SK-N-SH (cell line): ENCODE results near the gene LHFPL5. TPM values are rescaled to one million over a fixed set of nuclear protein-coding genes. Genes with fewer than 3 reads are reported as not detected.

Experiments
- CTCF ChIA-PET: fragments of 300-600, 350-600 bp; formaldehyde crosslinking; extraction: SDS; loops from one replicate; lab custom pipeline; 2021; lab: Yijun Ruan, JAX
- POLR2A ChIA-PET: fragments of 350-600 bp; sonication (Branson Sonifier 250); formaldehyde crosslinking; extraction: SDS; loops from one replicate; lab custom pipeline; 2020; ENCODE audit warnings: antibody characterized with exemption, inconsistent platforms; lab: Yijun Ruan, JAX
- DNase-seq: peaks from one replicate; pipeline ENCODE4 v3.0.0; 2012
- H2AFZ ChIP-seq: fragments of 200-600 bp; sonication (generic); 2 replicates; pipeline ENCODE4 v1.8.1; 2016; ENCODE audit warnings: antibody characterized with exemption, mild to moderate bottlenecking, low read depth
- H3F3A ChIP-seq: fragments of 200-600 bp; sonication (generic); replicated peaks from 2 replicates; pipeline ENCODE3; 2016; ENCODE audit warnings: antibody characterized with exemption, mild to moderate bottlenecking; ENCODE audit not compliant: insufficient read depth
- H3K27ac ChIP-seq, 2 experiments: fragments of 200-500 bp in 1 of 2; fragments of 200-600 bp in 1 of 2; sonication (Bioruptor generic) in 1 of 2; sonication (generic), shearing (Covaris generic) in 1 of 2; 2 replicates each; pipeline versions ENCODE4 v1.5.1 to v1.6.1; 2014 to 2016; ENCODE audit warnings: low read depth in 2 of 2, inconsistent platforms in 1 of 2, low read length in 1 of 2, mild to moderate bottlenecking in 1 of 2, mixed read lengths in 1 of 2
- H3K27me3 ChIP-seq: fragments of 200-600 bp; sonication (generic), shearing (Covaris generic); 2 replicates; pipeline ENCODE4 v1.6.1; 2016; ENCODE audit warnings: mixed run types; ENCODE audit not compliant: insufficient read depth
- H3K36me3 ChIP-seq, 2 experiments: fragments of 200-500 bp in 1 of 2; fragments of 200-600 bp in 1 of 2; sonication (Bioruptor generic) in 1 of 2; sonication (generic) in 1 of 2; replicated peaks in 1 of 2; 2 replicates each; pipeline versions ENCODE3 to v1.5.1; 2014 to 2016; ENCODE audit warnings: low read length in 1 of 2, mild to moderate bottlenecking in 1 of 2; ENCODE audit not compliant: insufficient read depth in 2 of 2, control insufficient read depth in 1 of 2
- H3K4me1 ChIP-seq, 2 experiments: fragments of 200-500 bp in 1 of 2; fragments of 200-600 bp in 1 of 2; sonication (Bioruptor generic) in 1 of 2; sonication (generic), shearing (Covaris generic) in 1 of 2; 2 replicates each; pipeline versions ENCODE4 v1.5.1 to v1.6.1; 2014 to 2016; ENCODE audit warnings: low read depth in 1 of 2, low read length in 1 of 2, mixed run types in 1 of 2; ENCODE audit not compliant: insufficient read depth in 2 of 2, control insufficient read depth in 1 of 2
- H3K4me2 ChIP-seq: fragments of 200-600 bp; sonication (generic), shearing (Covaris generic); 2 replicates; pipeline ENCODE4 v1.6.1; 2017; ENCODE audit warnings: mixed run types
- H3K4me3 ChIP-seq, 2 experiments: fragments of 200-500 bp in 1 of 2; fragments of 200-600 bp in 1 of 2; sonication (Bioruptor generic) in 1 of 2; sonication (generic), shearing (Covaris generic) in 1 of 2; 2 replicates each; pipeline versions ENCODE4 v1.5.1 to v1.8.1; 2014 to 2016; ENCODE audit warnings: low read depth in 2 of 2, inconsistent platforms in 1 of 2, low read length in 1 of 2, mild to moderate bottlenecking in 1 of 2, mixed read lengths in 1 of 2, moderate library complexity in 1 of 2
- H3K79me2 ChIP-seq: fragments of 200-600 bp; sonication (generic); 2 replicates; pipeline ENCODE4 v1.8.1; 2017; ENCODE audit warnings: mild to moderate bottlenecking; ENCODE audit not compliant: insufficient read depth
- H3K9ac ChIP-seq: fragments of 200-600 bp; sonication (generic); 2 replicates; pipeline ENCODE4 v1.6.1; 2017; ENCODE audit warnings: mixed run types
- H3K9me2 ChIP-seq: fragments of 200-600 bp; sonication (generic); 2 replicates; pipeline ENCODE4 v1.6.1; 2017; ENCODE audit warnings: mixed run types
- H3K9me3 ChIP-seq: fragments of 200-600 bp; sonication (generic); 2 replicates; pipeline ENCODE4 v1.6.1; 2017; ENCODE audit warnings: mixed run types, mild to moderate bottlenecking, moderate library complexity
- H4K20me1 ChIP-seq: fragments of 200-600 bp; sonication (generic); 2 replicates; pipeline ENCODE4 v1.6.1; 2017; ENCODE audit warnings: mild to moderate bottlenecking, mixed run types; ENCODE audit not compliant: insufficient read depth
- CHD2 ChIP-seq: fragments of 150-350 bp; IDR thresholded peaks from 2 replicates; pipeline ENCODE4 v1.6.1; 2018; ENCODE audit warnings: low read length; ENCODE audit not compliant: partially characterized antibody
- MAX ChIP-seq: IDR thresholded peaks from 2 replicates; pipeline ENCODE4 v1.4.0; 2012; ENCODE audit warnings: low read depth
- NRF1 ChIP-seq: IDR thresholded peaks from 2 replicates; pipeline ENCODE4 v1.6.1; 2012; ENCODE audit warnings: low read depth, mild to moderate bottlenecking, low read length
- PBX3 ChIP-seq: IDR thresholded peaks from 2 replicates; pipeline ENCODE4; 2012
- RAD21 ChIP-seq: IDR thresholded peaks from 2 replicates; pipeline ENCODE4 v1.6.1; 2012; ENCODE audit warnings: mild to moderate bottlenecking, low read length
- YY1 ChIP-seq: IDR thresholded peaks from 2 replicates; pipeline ENCODE4 v1.4.0; 2012; ENCODE audit warnings: low read depth, mild to moderate bottlenecking
- ZBTB33 ChIP-seq: IDR thresholded peaks from 2 replicates; pipeline ENCODE4 v1.4.0; 2012; ENCODE audit warnings: low read depth, borderline replicate concordance
- WGBS: methylation state at CpG from one replicate; pipeline ENCODE4 v1.1.6; 2017; ENCODE audit warnings: low lambda C conversion rate; 5-methylcytosine and 5-hydroxymethylcytosine counted together
- polyA plus RNA-seq, 3 experiments: library from polyadenylated mRNA; depleted of rRNA; stranded (reverse); fragments of >200 nt; gene quantifications; 2 replicates each; pipeline ENCODE4 v1.2.3, GENCODE V29; 2012

The LHFPL5 gene
- polyA plus RNA-seq, 1 of the 3 experiments (the other 2 are of a cell fraction), result not detected

GRCh38 chr6:35782424-35782823 is 22.7 kb upstream of the LHFPL5 start (continued):
- TF ChIP-seq YY1 (no peak), RAD21 (no peak), MAX (no peak), NRF1 (no peak)

GRCh38 chr6:35784200-35784599 is 21.0 kb upstream of the LHFPL5 start:
- ChIA-PET CTCF (no interaction called here), POLR2A (no interaction called here)
- Histone ChIP-seq H3F3A (no peaks in the 10 kb centered on the region), H3K27ac (no peak overlapping the region), H4K20me1 (no peaks in the 10 kb centered on the region), H3K4me3 (no peak overlapping the region), H3K9ac (no peak overlapping the region), H3K9me2 (no peaks in the 10 kb centered on the region), H3K27me3 (peaks cover 33% of the 10 kb centered on the region), H3K4me1 (peaks cover 0 to 2% of the 10 kb centered on the region in 2 experiments; a peak in 1 of 4 replicates), H3K4me2 (no peak overlapping the region), H2AFZ (no peak overlapping the region), H3K36me3 (no peaks in the 10 kb centered on the region), H3K79me2 (no peaks in the 10 kb centered on the region), H3K9me3 (no peaks in the 10 kb centered on the region)
- no peak for DNase-seq
- TF ChIP-seq CHD2 (no peak), PBX3 (no peak)
- WGBS, result 47% methylated on average over 2 of the region's 2 CpGs

GRCh38 chr6:35786272-35786671 is 18.9 kb upstream of the LHFPL5 start:
- H2AFZ ChIP-seq, result no peak overlapping the region
- POLR2A ChIA-PET, result interaction anchor here (0.6 kb wide), 1 partner anchor 12 kb away, joined by 3 read pairs; no protein-coding TSS in a partner anchor
- H3K9me2 ChIP-seq, result no peaks in the 10 kb centered on the region
- no peaks in the 10 kb centered on the region for H3K79me2 ChIP-seq
- H4K20me1 ChIP-seq, result no peaks in the 10 kb centered on the region
- H3K9me3 ChIP-seq, result no peaks in the 10 kb centered on the region
- H3K4me3 ChIP-seq, result no peak overlapping the region
- H3K27ac ChIP-seq, result no peak overlapping the region
- H3K36me3 ChIP-seq, result no peaks in the 10 kb centered on the region
- 30% methylated on average over 2 of the region's 2 CpGs for WGBS
- CTCF ChIA-PET, result interaction anchor here (0.9 kb wide), 1 partner anchor 18 kb away, joined by 3 read pairs; no protein-coding TSS in a partner anchor
- H3K9ac ChIP-seq, result no peak overlapping the region
- H3K4me2 ChIP-seq, result no peak overlapping the region
- H3K4me1 ChIP-seq, result peaks cover 0 to 2% of the 10 kb centered on the region in 2 experiments; a peak in 1 of 4 replicates
- TF ChIP-seq ZBTB33, result no peak
- peaks cover 44% of the 10 kb centered on the region for H3K27me3 ChIP-seq
- no peaks in the 10 kb centered on the region for H3F3A ChIP-seq
- DNase-seq, result no peak
